ENCODE measurements around the gene SCRN2.

Gene SCRN2

DNA sequence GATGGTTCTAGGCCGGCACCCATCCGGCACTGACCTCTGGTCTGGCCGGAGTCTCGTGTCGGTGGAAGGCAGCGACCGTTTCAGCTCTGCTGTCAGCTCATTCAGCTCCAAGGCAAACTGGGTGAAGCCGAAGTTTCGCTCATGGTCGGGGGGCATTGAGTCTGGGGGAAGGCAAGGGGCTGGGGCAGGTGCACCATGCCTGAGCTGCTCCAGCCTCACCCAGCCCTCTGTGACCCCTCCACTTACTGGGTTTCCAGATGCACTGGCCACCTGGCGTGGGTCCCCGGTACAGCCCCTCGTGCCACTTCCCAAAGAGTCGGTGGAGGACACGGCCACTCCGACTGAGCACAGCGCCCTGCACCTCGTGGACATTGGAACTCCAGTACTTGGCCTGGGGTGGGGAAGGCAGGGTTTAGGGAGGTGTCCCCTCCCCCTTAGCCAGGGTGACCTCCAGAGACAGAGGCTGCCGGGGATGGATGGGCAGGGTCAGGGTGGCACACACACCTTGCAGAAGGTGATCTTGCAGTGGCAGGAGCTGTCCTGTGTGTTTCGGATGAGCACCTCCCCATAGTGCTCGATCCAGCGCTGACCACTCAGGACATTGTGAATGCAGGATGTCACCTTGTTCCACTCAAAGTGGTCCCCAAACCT, 32.1 kb downstream of the SCRN2 start:
- no peak for DNase-seq (ENCODE audit: low spot score)
- POLR2A ChIA-PET (ENCODE audit: low non-redundant PET): no interaction called here
- CTCF ChIA-PET: no interaction called here
- H3K27ac ChIP-seq: peak overlapping the region; percentile 83
- TF ChIP-seq, protein P1, sequence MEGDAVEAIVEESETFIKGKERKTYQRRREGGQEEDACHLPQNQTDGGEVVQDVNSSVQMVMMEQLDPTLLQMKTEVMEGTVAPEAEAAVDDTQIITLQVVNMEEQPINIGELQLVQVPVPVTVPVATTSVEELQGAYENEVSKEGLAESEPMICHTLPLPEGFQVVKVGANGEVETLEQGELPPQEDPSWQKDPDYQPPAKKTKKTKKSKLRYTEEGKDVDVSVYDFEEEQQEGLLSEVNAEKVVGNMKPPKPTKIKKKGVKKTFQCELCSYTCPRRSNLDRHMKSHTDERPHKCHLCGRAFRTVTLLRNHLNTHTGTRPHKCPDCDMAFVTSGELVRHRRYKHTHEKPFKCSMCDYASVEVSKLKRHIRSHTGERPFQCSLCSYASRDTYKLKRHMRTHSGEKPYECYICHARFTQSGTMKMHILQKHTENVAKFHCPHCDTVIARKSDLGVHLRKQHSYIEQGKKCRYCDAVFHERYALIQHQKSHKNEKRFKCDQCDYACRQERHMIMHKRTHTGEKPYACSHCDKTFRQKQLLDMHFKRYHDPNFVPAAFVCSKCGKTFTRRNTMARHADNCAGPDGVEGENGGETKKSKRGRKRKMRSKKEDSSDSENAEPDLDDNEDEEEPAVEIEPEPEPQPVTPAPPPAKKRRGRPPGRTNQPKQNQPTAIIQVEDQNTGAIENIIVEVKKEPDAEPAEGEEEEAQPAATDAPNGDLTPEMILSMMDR (conservative IDR thresholded peaks at IDR 0.05; ENCODE audit: low read depth): no peak

DNA sequence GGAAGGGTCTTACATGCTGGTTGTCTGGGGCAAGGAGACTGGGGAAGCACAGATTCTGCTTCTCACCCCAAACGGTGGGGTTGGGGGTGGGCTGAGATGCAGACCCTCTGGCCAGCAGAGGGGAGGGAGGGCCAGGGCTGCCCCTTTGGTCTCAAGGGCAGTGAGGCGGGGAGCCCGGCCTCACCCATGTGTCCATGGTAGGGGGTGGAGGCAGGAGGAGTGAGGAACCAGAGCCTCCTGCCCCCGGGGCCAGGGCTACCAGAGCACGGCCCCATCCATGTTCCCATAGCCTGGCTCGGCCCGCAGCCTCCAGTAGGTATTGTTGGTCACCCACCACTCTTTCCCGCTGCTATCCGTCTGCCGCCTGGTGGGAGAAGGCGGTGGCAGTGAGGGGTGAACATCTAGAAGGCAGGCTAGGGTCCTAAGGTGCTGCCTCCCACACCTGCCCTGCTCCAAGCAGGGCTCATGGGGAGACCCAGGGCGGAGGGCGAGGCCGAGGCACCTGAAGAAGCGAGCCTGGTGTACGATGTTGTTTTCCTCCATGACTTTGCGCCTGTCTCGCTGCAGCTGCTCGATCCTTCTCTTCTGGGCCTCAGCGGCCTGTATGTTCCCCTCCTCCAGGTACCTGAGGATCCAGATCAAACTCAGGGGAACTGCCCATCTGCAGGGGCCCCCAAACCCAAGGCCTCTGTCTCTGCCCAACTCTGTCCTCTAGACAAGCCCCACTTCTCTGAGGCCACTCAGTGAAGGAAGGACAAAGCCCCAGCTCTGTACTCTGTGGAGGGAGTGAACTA, 32.8 kb downstream of the SCRN2 start:
- CTCF ChIA-PET: interaction anchor here (0.5 kb wide), 1 partner anchor 139 kb away, joined by 6 read pairs; no protein-coding TSS in a partner anchor
- TF ChIP-seq, protein P1 (conservative IDR thresholded peaks at IDR 0.05; ENCODE audit: low read depth): no peak
- no peak for DNase-seq (ENCODE audit: low spot score)
- POLR2A ChIA-PET (ENCODE audit: low non-redundant PET): no interaction called here
- peak overlapping the region; percentile 83; the same call in 1 of the 2 replicates for H3K27ac ChIP-seq

DNA sequence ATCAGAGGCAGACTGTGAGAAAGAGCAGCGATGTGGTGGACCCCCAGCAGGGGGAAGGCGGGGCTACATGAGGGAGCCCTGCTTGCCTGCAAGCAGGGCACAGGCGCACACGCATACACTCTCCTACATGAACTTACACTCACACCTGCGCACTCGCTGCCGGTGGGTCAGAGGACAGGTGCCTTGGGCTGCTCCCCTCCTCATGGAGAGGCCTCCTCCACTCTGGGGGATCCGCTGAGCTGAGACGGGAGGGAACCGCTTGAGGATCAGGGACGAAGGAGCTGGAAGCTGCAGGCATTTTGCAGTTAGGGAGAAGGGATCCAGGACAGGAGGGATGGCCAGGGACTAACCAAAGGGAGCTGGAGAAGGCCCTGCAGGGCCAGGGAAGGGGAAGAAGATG, 33.7 kb downstream of the SCRN2 start:
- CTCF ChIA-PET: no interaction called here
- no peak for DNase-seq (ENCODE audit: low spot score)
- TF ChIP-seq, protein P1 (conservative IDR thresholded peaks at IDR 0.05; ENCODE audit: low read depth): no peak
- POLR2A ChIA-PET (ENCODE audit: low non-redundant PET): no interaction called here
- H3K27ac ChIP-seq: no peak overlapping the region

DNA sequence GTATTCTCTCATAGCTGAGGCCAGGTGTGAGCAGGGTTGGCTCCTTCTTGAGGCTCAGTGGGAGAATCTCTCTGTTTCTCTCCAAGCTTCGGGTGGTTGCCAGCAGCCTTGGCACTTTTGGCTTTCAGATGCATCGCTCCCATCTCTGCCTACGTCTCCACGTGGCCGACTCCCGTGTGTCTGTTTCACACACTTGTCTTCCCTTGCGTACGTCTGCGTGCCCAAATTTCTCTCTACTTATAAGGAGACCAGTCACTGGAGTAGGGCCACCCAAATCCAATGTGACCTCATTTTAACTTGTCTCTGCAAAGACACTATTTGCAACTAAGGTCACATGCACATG, 34.2 kb downstream of the SCRN2 start:
- POLR2A ChIA-PET (ENCODE audit: low non-redundant PET): no interaction called here
- DNase-seq (ENCODE audit: low spot score): no peak

DNA sequence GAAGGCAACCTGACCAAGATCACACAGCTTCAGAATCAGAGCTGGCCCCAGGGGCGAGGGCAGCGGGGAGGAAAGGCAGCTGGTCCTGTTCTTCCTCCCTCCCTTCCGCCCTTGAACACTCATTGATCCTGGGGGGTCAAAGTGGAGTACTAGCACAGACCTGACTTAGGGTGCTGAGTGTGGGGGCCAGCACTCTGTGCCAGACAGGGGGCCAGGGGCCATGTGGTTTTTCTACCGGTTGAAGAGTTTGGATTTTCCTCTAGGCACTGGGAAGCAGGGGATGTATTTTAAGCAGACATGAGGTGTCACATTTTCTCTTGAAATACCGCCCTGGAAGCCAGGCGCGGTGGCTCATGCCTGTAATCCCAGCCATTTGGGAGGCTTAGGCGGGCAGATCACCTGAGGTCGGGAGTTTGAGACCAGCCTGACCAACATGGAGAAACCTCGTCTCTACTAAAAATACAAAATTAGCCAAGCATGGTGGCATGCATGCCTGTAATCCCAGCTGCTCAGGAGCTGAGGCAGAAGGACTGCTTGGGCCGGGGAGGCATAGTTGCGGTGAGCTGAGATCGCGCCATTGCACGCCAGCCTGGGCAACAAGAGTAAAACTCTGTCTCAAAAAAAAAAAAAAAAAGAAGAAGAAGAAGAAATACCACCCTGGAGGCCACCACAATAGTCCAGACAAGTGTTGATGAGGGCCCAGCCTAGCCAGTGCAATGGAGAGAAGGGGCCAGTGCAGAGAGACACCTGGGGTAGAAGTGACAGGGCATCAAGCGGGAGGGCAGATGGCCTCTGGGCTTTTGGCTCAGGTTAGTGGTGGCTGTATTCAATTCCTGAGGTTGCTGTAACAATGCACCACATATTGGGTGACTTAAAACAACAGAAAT, 34.8 kb downstream of the SCRN2 start:
- TF ChIP-seq, protein P1 (conservative IDR thresholded peaks at IDR 0.05; ENCODE audit: low read depth): no peak
- DNase-seq (ENCODE audit: low spot score): no peak
- CTCF ChIA-PET: no interaction called here
- POLR2A ChIA-PET (ENCODE audit: low non-redundant PET): no interaction called here
- H3K27ac ChIP-seq: no peak overlapping the region

More for the DNA sequence above, 34.2 kb downstream of the SCRN2 start:
- CTCF ChIA-PET: no interaction called here
- TF ChIP-seq, protein P1 (conservative IDR thresholded peaks at IDR 0.05; ENCODE audit: low read depth): no peak
- no peak overlapping the region for H3K27ac ChIP-seq

DNA sequence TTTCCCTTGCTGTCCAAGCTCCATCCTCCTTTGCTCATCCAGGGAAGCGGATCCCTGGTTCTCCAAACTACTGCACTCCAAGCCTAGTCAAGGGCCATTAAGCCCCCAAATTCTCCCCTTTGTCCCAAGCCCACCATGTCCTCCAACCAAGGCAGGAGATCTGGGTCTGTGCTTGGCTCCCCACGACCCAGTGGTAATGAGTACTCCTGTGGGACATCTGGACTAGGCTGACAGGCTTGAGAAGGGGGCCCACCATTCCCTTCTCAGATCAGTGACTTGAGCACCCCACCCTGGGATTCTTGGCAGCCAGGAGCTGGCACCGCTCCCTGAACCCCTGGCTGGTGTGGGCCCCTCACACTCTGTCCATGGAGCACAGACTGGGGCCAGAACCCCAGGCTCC, 36.6 kb downstream of the SCRN2 start:
- H3K27ac ChIP-seq: no peak overlapping the region
- TF ChIP-seq, protein P1 (conservative IDR thresholded peaks at IDR 0.05; ENCODE audit: low read depth): no peak
- ChIA-PET CTCF (interaction anchor here (0.5 kb wide), 1 partner anchor 142 kb away, joined by 5 read pairs; no protein-coding TSS in a partner anchor), POLR2A (ENCODE audit: low non-redundant PET) (no interaction called here)
- no peak for DNase-seq (ENCODE audit: low spot score)

Measured in RWPE1 (cell line).